ENCODE data around the gene ZNF598. TPM values are rescaled to one million over a fixed set of nuclear protein-coding genes. Genes with fewer than 3 reads are reported as not detected.

The ZNF598 gene
- total RNA-seq, 1 experiment from 2014 or later: 57.4 TPM

DNA sequence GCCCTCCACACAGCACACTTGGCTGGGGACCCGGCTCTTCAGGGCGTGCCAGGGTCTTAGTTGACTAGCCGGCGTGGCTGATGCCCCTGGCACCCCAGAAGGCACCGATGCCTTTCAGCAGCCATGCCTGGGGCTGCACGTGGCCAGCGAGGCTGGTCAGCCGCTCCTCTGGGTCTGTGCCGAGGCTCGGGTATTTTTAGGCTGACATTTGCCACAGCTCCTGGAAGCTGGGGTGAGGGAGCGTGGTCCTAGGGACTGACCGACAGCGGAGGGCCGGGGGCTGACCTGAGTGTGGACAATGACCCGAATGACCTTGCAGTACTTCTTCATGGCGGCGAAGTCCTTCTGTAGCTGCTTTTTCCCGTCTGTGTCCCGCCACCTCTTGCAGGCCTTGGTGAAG lies 59.1 kb downstream of the ZNF598 start:
- DNase-seq (ENCODE audit: low read depth, low spot score): no peak
- ChIA-PET POLR2A (interaction anchor here (1.1 kb wide), 1 partner anchor 14 kb away, joined by 4 read pairs; the partner anchor contains the start of gene RPS2), RAD21 (ENCODE audit: low non-redundant PET in 1 of 2, low total read pairs in 2 of 2, uncharacterized antibody in 2 of 2, unreplicated experiment in 2 of 2) (no interaction called here), CTCF (no interaction called here)
- no peaks in the 10 kb centered on the region for H3K79me2 ChIP-seq (ENCODE audit: insufficient read depth, low read length)
- BruUV-seq (replicated peaks): no TSS peak
- intact Hi-C loops (cut with micrococcal nuclease): no loop called here
- H4K20me1 ChIP-seq (ENCODE audit: insufficient read depth): no peaks in the 10 kb centered on the region
- no peak for TF ChIP-seq POLR2AphosphoS5 (IDR thresholded peaks at IDR 0.05; ENCODE audit: low read depth, low read length)
- TF ChIP-seq, protein P1, sequence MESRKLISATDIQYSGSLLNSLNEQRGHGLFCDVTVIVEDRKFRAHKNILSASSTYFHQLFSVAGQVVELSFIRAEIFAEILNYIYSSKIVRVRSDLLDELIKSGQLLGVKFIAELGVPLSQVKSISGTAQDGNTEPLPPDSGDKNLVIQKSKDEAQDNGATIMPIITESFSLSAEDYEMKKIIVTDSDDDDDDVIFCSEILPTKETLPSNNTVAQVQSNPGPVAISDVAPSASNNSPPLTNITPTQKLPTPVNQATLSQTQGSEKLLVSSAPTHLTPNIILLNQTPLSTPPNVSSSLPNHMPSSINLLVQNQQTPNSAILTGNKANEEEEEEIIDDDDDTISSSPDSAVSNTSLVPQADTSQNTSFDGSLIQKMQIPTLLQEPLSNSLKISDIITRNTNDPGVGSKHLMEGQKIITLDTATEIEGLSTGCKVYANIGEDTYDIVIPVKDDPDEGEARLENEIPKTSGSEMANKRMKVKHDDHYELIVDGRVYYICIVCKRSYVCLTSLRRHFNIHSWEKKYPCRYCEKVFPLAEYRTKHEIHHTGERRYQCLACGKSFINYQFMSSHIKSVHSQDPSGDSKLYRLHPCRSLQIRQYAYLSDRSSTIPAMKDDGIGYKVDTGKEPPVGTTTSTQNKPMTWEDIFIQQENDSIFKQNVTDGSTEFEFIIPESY (IDR thresholded peaks at IDR 0.05; ENCODE audit: extremely low read depth, insufficient replicate concordance, low read length): no peak
- TF ChIP-seq POLR2A (IDR thresholded peaks at IDR 0.05; ENCODE audit: borderline replicate concordance, extremely low read depth, insufficient read depth, insufficient read length): no peak
- no peak for TF ChIP-seq JUND (IDR thresholded peaks at IDR 0.05)
- no peaks in the 10 kb centered on the region for H3K36me3 ChIP-seq (ENCODE audit: control insufficient read depth in 1 of 2, insufficient read depth in 2 of 2, low read length in 2 of 2)
- no peaks in the 10 kb centered on the region for H3K27me3 ChIP-seq (ENCODE audit: insufficient read depth, low read length)
- no peak overlapping the region for H2AFZ ChIP-seq (ENCODE audit: low read depth, low read length, poor library complexity, severe bottlenecking)
- no peaks in the 10 kb centered on the region for H3K9me2 ChIP-seq (ENCODE audit: insufficient read depth)
- no peak overlapping the region for H3K4me3 ChIP-seq (replicated peaks in 1 of 2; ENCODE audit: low read depth in 1 of 2, low read length in 2 of 2)
- no peak overlapping the region for H3K4me2 ChIP-seq (ENCODE audit: low read length)
- ATAC-seq: no peak
- H3K9me3 ChIP-seq (ENCODE audit: control insufficient read depth in 1 of 2, insufficient read depth in 1 of 2, low read depth in 1 of 2, low read length in 2 of 2): no peaks in the 10 kb centered on the region
- H3K9ac ChIP-seq (ENCODE audit: low read length): no peak overlapping the region
- H3K4me1 ChIP-seq (ENCODE audit: control insufficient read depth in 1 of 2, insufficient read depth in 2 of 2, low read length in 2 of 2): peaks cover 0 to 2% of the 10 kb centered on the region in 2 experiments; a peak in 3 of 4 replicates
- no peak overlapping the region; the same call in 1 of the 2 replicates for H3K27ac ChIP-seq (ENCODE audit: low read depth, low read length)

DNA sequence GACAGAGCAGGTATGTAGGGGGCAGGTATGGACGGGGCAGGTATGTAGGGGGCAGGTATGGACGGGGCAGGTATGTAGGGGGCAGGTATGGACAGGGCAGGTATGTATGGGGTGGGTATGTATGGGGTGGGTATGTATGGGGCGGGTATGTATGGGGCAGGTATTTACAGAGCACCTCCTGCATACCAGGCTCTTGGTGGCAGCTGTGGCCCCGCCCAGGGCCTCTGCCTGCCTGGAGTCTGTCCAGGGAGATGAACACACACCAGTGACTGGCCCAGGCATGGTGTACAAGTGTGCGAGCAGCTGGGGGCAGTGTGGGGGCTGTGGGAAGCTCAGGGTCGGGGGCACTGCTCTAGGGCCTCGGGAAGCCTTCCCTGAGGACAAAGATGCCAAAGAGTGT lies 59.6 kb downstream of the ZNF598 start:
- intact Hi-C loops (cut with micrococcal nuclease): no loop called here
- TF ChIP-seq ZFX (IDR thresholded peaks at IDR 0.05) (no peak), EGR1 (IDR thresholded peaks at IDR 0.05; ENCODE audit: low read depth) (no peak), SIN3A (IDR thresholded peaks at IDR 0.05; ENCODE audit: low read depth) (no peak), CBX3 (IDR thresholded peaks at IDR 0.05; ENCODE audit: low read depth) (no peak), FOSL1 (IDR thresholded peaks at IDR 0.05; ENCODE audit: low read depth) (no peak), POLR2AphosphoS5 (IDR thresholded peaks at IDR 0.05; ENCODE audit: low read depth, low read length) (no peak), EZH2 (IDR thresholded peaks at IDR 0.05) (no peak), SRF (IDR thresholded peaks at IDR 0.05; ENCODE audit: low read depth) (no peak), JUND (IDR thresholded peaks at IDR 0.05) (no peak), CEBPB (IDR thresholded peaks at IDR 0.05; ENCODE audit: low read depth) (no peak)
- TF ChIP-seq, protein P2, sequence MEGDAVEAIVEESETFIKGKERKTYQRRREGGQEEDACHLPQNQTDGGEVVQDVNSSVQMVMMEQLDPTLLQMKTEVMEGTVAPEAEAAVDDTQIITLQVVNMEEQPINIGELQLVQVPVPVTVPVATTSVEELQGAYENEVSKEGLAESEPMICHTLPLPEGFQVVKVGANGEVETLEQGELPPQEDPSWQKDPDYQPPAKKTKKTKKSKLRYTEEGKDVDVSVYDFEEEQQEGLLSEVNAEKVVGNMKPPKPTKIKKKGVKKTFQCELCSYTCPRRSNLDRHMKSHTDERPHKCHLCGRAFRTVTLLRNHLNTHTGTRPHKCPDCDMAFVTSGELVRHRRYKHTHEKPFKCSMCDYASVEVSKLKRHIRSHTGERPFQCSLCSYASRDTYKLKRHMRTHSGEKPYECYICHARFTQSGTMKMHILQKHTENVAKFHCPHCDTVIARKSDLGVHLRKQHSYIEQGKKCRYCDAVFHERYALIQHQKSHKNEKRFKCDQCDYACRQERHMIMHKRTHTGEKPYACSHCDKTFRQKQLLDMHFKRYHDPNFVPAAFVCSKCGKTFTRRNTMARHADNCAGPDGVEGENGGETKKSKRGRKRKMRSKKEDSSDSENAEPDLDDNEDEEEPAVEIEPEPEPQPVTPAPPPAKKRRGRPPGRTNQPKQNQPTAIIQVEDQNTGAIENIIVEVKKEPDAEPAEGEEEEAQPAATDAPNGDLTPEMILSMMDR (IDR thresholded peaks at IDR 0.05 in 2 of 3, conservative IDR thresholded peaks at IDR 0.05 in 1 of 3; ENCODE audit: borderline replicate concordance in 1 of 3, insufficient read depth in 1 of 3, low read depth in 2 of 3, low read length in 2 of 3): no peak
- TF ChIP-seq, protein P3, sequence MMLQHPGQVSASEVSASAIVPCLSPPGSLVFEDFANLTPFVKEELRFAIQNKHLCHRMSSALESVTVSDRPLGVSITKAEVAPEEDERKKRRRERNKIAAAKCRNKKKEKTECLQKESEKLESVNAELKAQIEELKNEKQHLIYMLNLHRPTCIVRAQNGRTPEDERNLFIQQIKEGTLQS (IDR thresholded peaks at IDR 0.05): no peak
- TF ChIP-seq, protein P1 (IDR thresholded peaks at IDR 0.05; ENCODE audit: extremely low read depth, insufficient replicate concordance, low read length): no peak
- TF ChIP-seq, protein P4, sequence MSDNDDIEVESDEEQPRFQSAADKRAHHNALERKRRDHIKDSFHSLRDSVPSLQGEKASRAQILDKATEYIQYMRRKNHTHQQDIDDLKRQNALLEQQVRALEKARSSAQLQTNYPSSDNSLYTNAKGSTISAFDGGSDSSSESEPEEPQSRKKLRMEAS (IDR thresholded peaks at IDR 0.05): no peak

More for the DNA sequence above, 59.6 kb downstream of the ZNF598 start:
- RAD21 ChIA-PET (ENCODE audit: low non-redundant PET in 1 of 2, low total read pairs in 2 of 2, uncharacterized antibody in 2 of 2, unreplicated experiment in 2 of 2): no interaction called here
- H3K79me2 ChIP-seq (ENCODE audit: insufficient read depth, low read length): no peaks in the 10 kb centered on the region
- H3K36me3 ChIP-seq (ENCODE audit: control insufficient read depth in 1 of 2, insufficient read depth in 2 of 2, low read length in 2 of 2): no peaks in the 10 kb centered on the region
- POLR2A ChIA-PET: interaction anchor here (1.1 kb wide), 1 partner anchor 15 kb away, joined by 4 read pairs; the partner anchor contains the start of gene RPS2
- no peak overlapping the region; the same call in 1 of the 2 replicates for H3K27ac ChIP-seq (ENCODE audit: low read depth, low read length)
- no TSS peak for BruUV-seq (replicated peaks)
- DNase-seq (ENCODE audit: low read depth, low spot score) (no peak), ATAC-seq (peak; percentile 56)
- H3K9me3 ChIP-seq (ENCODE audit: control insufficient read depth in 1 of 2, insufficient read depth in 1 of 2, low read depth in 1 of 2, low read length in 2 of 2): no peaks in the 10 kb centered on the region
- peaks cover 0 to 2% of the 10 kb centered on the region in 2 experiments; a peak in 3 of 4 replicates for H3K4me1 ChIP-seq (ENCODE audit: control insufficient read depth in 1 of 2, insufficient read depth in 2 of 2, low read length in 2 of 2)
- H3K4me2 ChIP-seq (ENCODE audit: low read length): no peak overlapping the region
- H3K4me3 ChIP-seq (replicated peaks in 1 of 2; ENCODE audit: low read depth in 1 of 2, low read length in 2 of 2): no peak overlapping the region
- H3K27me3 ChIP-seq (ENCODE audit: insufficient read depth, low read length): no peaks in the 10 kb centered on the region
- CTCF ChIA-PET: interaction anchor here (0.6 kb wide), 1 partner anchor 137 kb away, joined by 3 read pairs; no protein-coding TSS in a partner anchor
- no peaks in the 10 kb centered on the region for H4K20me1 ChIP-seq (ENCODE audit: insufficient read depth)
- H2AFZ ChIP-seq (ENCODE audit: low read depth, low read length, poor library complexity, severe bottlenecking): no peak overlapping the region
- H3K9ac ChIP-seq (ENCODE audit: low read length): no peak overlapping the region
- no peaks in the 10 kb centered on the region for H3K9me2 ChIP-seq (ENCODE audit: insufficient read depth)
